Fibroblast of lung (primary cell): ENCODE results near the gene GPR26.

Source experiments
- CTCF ChIP-seq, 2 donors: IDR thresholded peaks in 1 of 2; conservative IDR thresholded peaks in 1 of 2; 1 replicate in 1 of 2; 2 replicates in 1 of 2; pipeline ENCODE4 v1.5.1; 2011 to 2012; ENCODE audit warnings: low read length in 2 of 2, control low read depth in 1 of 2, inconsistent platforms in 1 of 2, low read depth in 1 of 2, mild to moderate bottlenecking in 1 of 2
- EZH2 ChIP-seq: IDR thresholded peaks from 2 replicates; pipeline ENCODE4 v1.5.1; 2012; ENCODE audit warnings: low read length, control low read depth, mild to moderate bottlenecking; ENCODE audit errors: missing control alignments

GRCh38 chr10:123640016-123640535 lies 26.1 kb upstream of the GPR26 start:
- TF ChIP-seq CTCF (conservative IDR thresholded peaks at IDR 0.05 in 1 of 2, IDR thresholded peaks at IDR 0.05 in 1 of 2; ENCODE audit: low read depth in 1 of 2, low read length in 2 of 2) = no peak
- no peak for TF ChIP-seq EZH2
